Measurements from ENCODE around the gene HDAC7.

- TF ChIP-seq CTCF (conservative IDR thresholded peaks at IDR 0.05 in 1 of 2, IDR thresholded peaks at IDR 0.05 in 1 of 2; ENCODE audit: low read depth in 1 of 2, low read length in 2 of 2) (no peak), EZH2 (IDR thresholded peaks at IDR 0.05; ENCODE audit: low read length, missing control alignments) (no peak)
These were observed 28.9 kb downstream of the HDAC7 start for GRCh38 chr12:47790676-47791350.
